ENCODE measurements around the gene IGSF6.

DNA sequence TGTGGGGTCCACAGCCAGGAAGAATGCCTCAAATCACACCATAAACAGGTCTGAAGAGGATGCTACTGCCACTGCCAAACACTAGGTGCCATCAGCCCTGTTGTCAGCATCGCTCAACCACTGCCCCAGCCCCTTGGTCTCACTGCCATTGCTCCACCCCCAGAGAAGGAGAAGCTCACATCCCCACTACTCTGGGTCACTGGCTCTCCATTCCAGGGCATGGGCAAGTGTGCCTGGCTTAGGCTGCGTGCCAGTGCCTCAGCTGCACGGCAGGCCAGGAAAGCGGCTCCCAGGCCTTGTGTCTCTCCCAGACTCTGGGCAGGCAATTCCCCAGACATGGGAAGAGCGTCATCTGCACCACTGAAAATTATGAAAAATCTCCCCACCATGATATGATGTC lies 1.2 kb upstream of the IGSF6 start:
- TF ChIP-seq POLR2A (IDR thresholded peaks at IDR 0.05; ENCODE audit: low read depth, low read length) (no peak), TAF1 (IDR thresholded peaks at IDR 0.05; ENCODE audit: borderline replicate concordance, low read depth, low read length) (no peak), POLR2AphosphoS5 (IDR thresholded peaks at IDR 0.05; ENCODE audit: low read depth, low read length) (no peak)
